Measurements from ENCODE around the gene DLG2. TPM values are rescaled to one million over a fixed set of nuclear protein-coding genes. Genes with fewer than 3 reads are reported as not detected.

DLG2 gene
- total RNA-seq, 1 donor from 2014 or later, result 6.7 TPM

GRCh38 chr11:83971063-83971462 lies 1656.1 kb downstream of the DLG2 start:
- TF ChIP-seq CTCF (IDR thresholded peaks at IDR 0.05; ENCODE audit: unreplicated experiment), result no peak
- Mint-ChIP-seq H3K27me3 (ENCODE audit: low read depth) (no peaks in the 10 kb centered on the region), H3K4me1 (peaks cover under 1% of the 10 kb centered on the region), H3K36me3 (no peaks in the 10 kb centered on the region), H3K27ac (no peak overlapping the region), H3K9me3 (no peaks in the 10 kb centered on the region), H3K4me3 (no peak overlapping the region)
- DNase-seq (ENCODE audit: low spot score in 2 of 2, unreplicated experiment in 2 of 2), result no peak

- no peak for TF ChIP-seq CTCF (IDR thresholded peaks at IDR 0.05; ENCODE audit: unreplicated experiment)
- Mint-ChIP-seq H3K36me3 (no peaks in the 10 kb centered on the region), H3K27me3 (ENCODE audit: low read depth) (no peaks in the 10 kb centered on the region), H3K4me1 (no peaks in the 10 kb centered on the region), H3K27ac (no peak overlapping the region), H3K4me3 (no peak overlapping the region), H3K9me3 (no peaks in the 10 kb centered on the region)
- DNase-seq (ENCODE audit: low spot score in 2 of 2, unreplicated experiment in 2 of 2), result no peak
Measured at GRCh38 chr11:83970061-83970671, 1657.0 kb downstream of the DLG2 start.

GRCh38 chr11:83957038-83957900 lies 1669.9 kb downstream of the DLG2 start:
- Mint-ChIP-seq H3K36me3 (no peaks in the 10 kb centered on the region), H3K27me3 (ENCODE audit: low read depth) (no peaks in the 10 kb centered on the region), H3K4me3 (no peak overlapping the region), H3K4me1 (peaks cover 3% of the 10 kb centered on the region), H3K9me3 (no peaks in the 10 kb centered on the region), H3K27ac (no peak overlapping the region)
- TF ChIP-seq CTCF (IDR thresholded peaks at IDR 0.05; ENCODE audit: unreplicated experiment), result no peak
- no peak for DNase-seq (ENCODE audit: low spot score in 2 of 2, unreplicated experiment in 2 of 2)

GRCh38 chr11:83956119-83956697 lies 1670.9 kb downstream of the DLG2 start:
- Mint-ChIP-seq H3K4me3 (no peak overlapping the region), H3K4me1 (peaks cover 6% of the 10 kb centered on the region), H3K36me3 (no peaks in the 10 kb centered on the region), H3K27ac (no peak overlapping the region), H3K9me3 (no peaks in the 10 kb centered on the region), H3K27me3 (ENCODE audit: low read depth) (no peaks in the 10 kb centered on the region)
- TF ChIP-seq CTCF (IDR thresholded peaks at IDR 0.05; ENCODE audit: unreplicated experiment), result no peak
- no peak for DNase-seq (ENCODE audit: low spot score in 2 of 2, unreplicated experiment in 2 of 2)

- no peaks in the 10 kb centered on the region for H3K27me3 Mint-ChIP-seq (ENCODE audit: low read depth)
- H3K36me3 Mint-ChIP-seq, result no peaks in the 10 kb centered on the region
- H3K9me3 Mint-ChIP-seq, result no peaks in the 10 kb centered on the region
- H3K27ac Mint-ChIP-seq, result no peak overlapping the region
- H3K4me3 Mint-ChIP-seq, result no peak overlapping the region
- peaks cover 7% of the 10 kb centered on the region for H3K4me1 Mint-ChIP-seq
- TF ChIP-seq CTCF (IDR thresholded peaks at IDR 0.05; ENCODE audit: unreplicated experiment), result no peak
- DNase-seq (ENCODE audit: low spot score in 2 of 2, unreplicated experiment in 2 of 2), result no peak
Measured at GRCh38 chr11:83954780-83955179, 1672.4 kb downstream of the DLG2 start.

Data from mesothelial cell of epicardium (in vitro differentiated cells).